Neural cell (in vitro differentiated cells): ENCODE results near the gene ZC3H12C. TPM values are rescaled to one million over a fixed set of nuclear protein-coding genes. Genes with fewer than 3 reads are reported as not detected.

Source experiments
- H2AFZ ChIP-seq: fragments of 200-600, 300-800 bp; sonication (generic), shearing (Covaris generic); 2 replicates; pipeline ENCODE4 v1.6.0; 2014; ENCODE audit warnings: low read depth, mild to moderate bottlenecking, antibody characterized with exemption, low read length, moderate library complexity
- H3F3A ChIP-seq: fragments of 200-600 bp; shearing (Covaris generic); 2 replicates; pipeline ENCODE4 v1.6.1; 2016; ENCODE audit warnings: mild to moderate bottlenecking, moderate library complexity, mixed read lengths, antibody characterized with exemption, low read length; ENCODE audit not compliant: insufficient read depth, poor library complexity, severe bottlenecking
- H3K27ac ChIP-seq: fragments of 200-600, 300-800 bp; sonication (generic), shearing (Covaris generic); 2 replicates; pipeline ENCODE4 v1.5.1; 2014; ENCODE audit warnings: mild to moderate bottlenecking, low read length, moderate library complexity
- H3K27me3 ChIP-seq: fragments of 300-800, 200-600 bp; sonication (generic), shearing (Covaris generic); 2 replicates; pipeline ENCODE4 v1.6.0; 2014; ENCODE audit warnings: mild to moderate bottlenecking, low read depth, low read length, moderate library complexity; ENCODE audit not compliant: insufficient read depth
- H3K36me3 ChIP-seq: fragments of 300-800, 200-600 bp; sonication (generic), shearing (Covaris generic); 2 replicates; pipeline ENCODE4 v1.5.1; 2014; ENCODE audit warnings: mild to moderate bottlenecking, antibody characterized with exemption, low read length, moderate library complexity; ENCODE audit not compliant: insufficient read depth
- H3K4me2 ChIP-seq: fragments of 300-800, 200-600 bp; sonication (generic), shearing (Covaris generic); 2 replicates; pipeline ENCODE4 v1.6.0; 2014; ENCODE audit warnings: mild to moderate bottlenecking, low read length
- H3K4me3 ChIP-seq: fragments of 300-800, 200-600 bp; sonication (generic), shearing (Covaris generic); 2 replicates; pipeline ENCODE4 v1.5.1; 2014; ENCODE audit warnings: mild to moderate bottlenecking, low read length, moderate library complexity
- H3K79me2 ChIP-seq: fragments of 200-600 bp; shearing (Covaris generic); replicated peaks from 2 replicates; pipeline ENCODE4 v1.6.0; 2014; ENCODE audit warnings: mild to moderate bottlenecking, low read length, moderate library complexity; ENCODE audit not compliant: insufficient read depth
- H3K9ac ChIP-seq: fragments of 300-800, 200-600 bp; sonication (generic), shearing (Covaris generic); 2 replicates; pipeline ENCODE4 v1.6.1; 2016; ENCODE audit warnings: mild to moderate bottlenecking, low read length, mixed read lengths
- H3K9me2 ChIP-seq: fragments of 200-600 bp; shearing (Covaris generic); 2 replicates; pipeline ENCODE4 v1.6.1; 2016; ENCODE audit warnings: mild to moderate bottlenecking, low read length, mixed read lengths; ENCODE audit not compliant: insufficient read depth
- H3K9me3 ChIP-seq: fragments of 200-600, 300-800 bp; sonication (generic), shearing (Covaris generic); 2 replicates; pipeline ENCODE4 v1.6.1; 2016; ENCODE audit warnings: mild to moderate bottlenecking, mixed run types, low read length, moderate library complexity, mixed read lengths
- H4K20me1 ChIP-seq: fragments of 200-600 bp; shearing (Covaris generic); 2 replicates; pipeline ENCODE4 v1.6.1; 2016; ENCODE audit warnings: mild to moderate bottlenecking, mixed run types; ENCODE audit not compliant: insufficient read depth
- CTCF ChIP-seq: fragments of 450-650 bp; IDR thresholded peaks from 2 replicates; pipeline ENCODE4 v1.5.1; 2014; ENCODE audit warnings: antibody characterized with exemption, mild to moderate bottlenecking, moderate library complexity; ENCODE audit not compliant: poor library complexity, severe bottlenecking
- EP300 ChIP-seq: fragments of 450-650 bp; conservative IDR thresholded peaks from 2 replicates; pipeline ENCODE4 v1.6.1; 2014; ENCODE audit warnings: antibody characterized with exemption, mild to moderate bottlenecking, moderate library complexity; ENCODE audit not compliant: poor library complexity, severe bottlenecking
- EZH2 ChIP-seq: fragments of 200-600, 300-800 bp; shearing (Covaris generic), sonication (generic); IDR thresholded peaks from 2 replicates; pipeline ENCODE4 v1.6.1; 2014; ENCODE audit warnings: antibody characterized with exemption, low read length, borderline replicate concordance, mild to moderate bottlenecking; ENCODE audit not compliant: insufficient read depth, poor library complexity, severe bottlenecking
- MXI1 ChIP-seq: fragments of 450-650 bp; conservative IDR thresholded peaks from 2 replicates; pipeline ENCODE4 v1.6.1; 2014; ENCODE audit warnings: antibody characterized with exemption, mild to moderate bottlenecking; ENCODE audit not compliant: poor library complexity, severe bottlenecking
- POLR2AphosphoS5 ChIP-seq: IDR thresholded peaks from 2 replicates; pipeline ENCODE4 v1.6.1; 2012
- RAD21 ChIP-seq: fragments of 450-650 bp; conservative IDR thresholded peaks from 2 replicates; pipeline ENCODE4 v1.6.1; 2014; ENCODE audit warnings: antibody characterized with exemption, mild to moderate bottlenecking, moderate library complexity
- REST ChIP-seq: IDR thresholded peaks from 2 replicates; pipeline ENCODE4 v1.6.1; 2012; ENCODE audit warnings: borderline replicate concordance
- SMC3 ChIP-seq: fragments of 450-650 bp; conservative IDR thresholded peaks from 2 replicates; pipeline ENCODE4 v1.6.1; 2014; ENCODE audit warnings: antibody characterized with exemption, mild to moderate bottlenecking, moderate library complexity; ENCODE audit not compliant: poor library complexity
- TAF1 ChIP-seq: IDR thresholded peaks from 2 replicates; pipeline ENCODE4 v1.6.1; 2012; ENCODE audit warnings: low read depth
- polyA plus RNA-seq: library from polyadenylated mRNA; depleted of rRNA; stranded (reverse); fragments of >200 nt; gene quantifications from 2 replicates; pipeline ENCODE4 v1.2.3, GENCODE V29; 2014

Gene ZC3H12C
- polyA plus RNA-seq, 1 donor from 2014 or later: 15.1 TPM

- Histone ChIP-seq H3K27me3 (no peaks in the 10 kb centered on the region), H3K36me3 (peaks cover 7% of the 10 kb centered on the region), H3K4me2 (no peak overlapping the region)
Measured at GRCh38 chr11:110161061-110161460, 67.9 kb downstream of the ZC3H12C start.

GRCh38 chr11:110162216-110162615, 69.0 kb downstream of the ZC3H12C start:
- Histone ChIP-seq H3K36me3 (peaks cover 7% of the 10 kb centered on the region), H3K9ac (no peak overlapping the region), H3K27me3 (no peaks in the 10 kb centered on the region), H3K4me3 (no peak overlapping the region), H3K9me2 (no peaks in the 10 kb centered on the region), H3K9me3 (no peaks in the 10 kb centered on the region), H4K20me1 (no peaks in the 10 kb centered on the region), H3K79me2 (peaks cover 14% of the 10 kb centered on the region), H3K27ac (no peak overlapping the region), H3K4me2 (no peak overlapping the region), H3F3A (no peaks in the 10 kb centered on the region), H2AFZ (no peak overlapping the region)
- TF ChIP-seq EP300 (no peak), TAF1 (no peak), SMC3 (no peak), EZH2 (no peak), POLR2AphosphoS5 (no peak), CTCF (no peak), MXI1 (no peak)

More at GRCh38 chr11:110161061-110161460, 67.9 kb downstream of the ZC3H12C start:
- no peak for TF ChIP-seq POLR2AphosphoS5
- TF ChIP-seq REST: no peak
- TF ChIP-seq SMC3: no peak
- no peak for TF ChIP-seq EP300
- no peak for TF ChIP-seq CTCF
- TF ChIP-seq RAD21: no peak
- no peak for TF ChIP-seq EZH2
- no peak for TF ChIP-seq MXI1
- TF ChIP-seq TAF1: no peak
- Histone ChIP-seq H3K79me2 (peaks cover 8% of the 10 kb centered on the region), H3K4me3 (no peak overlapping the region), H3K9ac (no peak overlapping the region), H3K27ac (no peak overlapping the region), H3K9me3 (no peaks in the 10 kb centered on the region), H3F3A (no peaks in the 10 kb centered on the region), H3K9me2 (no peaks in the 10 kb centered on the region), H2AFZ (no peak overlapping the region), H4K20me1 (no peaks in the 10 kb centered on the region)
